Measurements from ENCODE around the gene ZNF236.

DNA sequence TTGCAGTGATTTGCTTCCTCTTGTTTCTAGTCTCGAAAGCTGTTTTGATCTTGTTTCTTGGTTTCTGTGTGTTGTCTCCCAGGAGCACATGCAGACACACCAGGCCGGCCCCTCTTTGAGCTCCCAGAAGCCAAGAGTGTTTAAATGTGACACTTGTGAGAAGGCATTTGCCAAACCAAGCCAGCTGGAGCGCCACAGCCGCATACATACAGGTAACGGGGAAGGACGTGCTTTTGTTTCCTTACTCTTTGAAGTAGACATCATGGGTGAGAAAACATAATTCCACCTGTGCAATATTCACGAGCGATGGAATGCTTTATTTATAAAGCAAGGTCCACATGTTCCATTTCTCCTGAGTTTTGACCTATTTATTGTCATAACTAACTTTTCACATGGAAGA is 137.2 kb downstream of the ZNF236 start:
- TF ChIP-seq, protein P1, sequence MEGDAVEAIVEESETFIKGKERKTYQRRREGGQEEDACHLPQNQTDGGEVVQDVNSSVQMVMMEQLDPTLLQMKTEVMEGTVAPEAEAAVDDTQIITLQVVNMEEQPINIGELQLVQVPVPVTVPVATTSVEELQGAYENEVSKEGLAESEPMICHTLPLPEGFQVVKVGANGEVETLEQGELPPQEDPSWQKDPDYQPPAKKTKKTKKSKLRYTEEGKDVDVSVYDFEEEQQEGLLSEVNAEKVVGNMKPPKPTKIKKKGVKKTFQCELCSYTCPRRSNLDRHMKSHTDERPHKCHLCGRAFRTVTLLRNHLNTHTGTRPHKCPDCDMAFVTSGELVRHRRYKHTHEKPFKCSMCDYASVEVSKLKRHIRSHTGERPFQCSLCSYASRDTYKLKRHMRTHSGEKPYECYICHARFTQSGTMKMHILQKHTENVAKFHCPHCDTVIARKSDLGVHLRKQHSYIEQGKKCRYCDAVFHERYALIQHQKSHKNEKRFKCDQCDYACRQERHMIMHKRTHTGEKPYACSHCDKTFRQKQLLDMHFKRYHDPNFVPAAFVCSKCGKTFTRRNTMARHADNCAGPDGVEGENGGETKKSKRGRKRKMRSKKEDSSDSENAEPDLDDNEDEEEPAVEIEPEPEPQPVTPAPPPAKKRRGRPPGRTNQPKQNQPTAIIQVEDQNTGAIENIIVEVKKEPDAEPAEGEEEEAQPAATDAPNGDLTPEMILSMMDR (IDR thresholded peaks at IDR 0.05): no peak
- TF ChIP-seq POLR2A (IDR thresholded peaks at IDR 0.05; ENCODE audit: low read depth) (no peak), POLR2AphosphoS5 (IDR thresholded peaks at IDR 0.05) (no peak), EP300 (IDR thresholded peaks at IDR 0.05) (no peak)
